Nephron progenitor cell (in vitro differentiated cells): Measurements from ENCODE around the gene UBE2L6.

Experiments used
- DNase-seq: peaks from one replicate; pipeline ENCODE4 v3.0.0; 2021
- H3K27ac Mint-ChIP-seq: 2 replicates; pipeline ENCODE4 v1.8.0; 2021; ENCODE audit warnings: mild to moderate bottlenecking, moderate library complexity, mixed read lengths
- H3K27me3 Mint-ChIP-seq: 2 replicates; pipeline ENCODE4 v1.8.0; 2021; ENCODE audit warnings: mild to moderate bottlenecking, low read depth, mixed read lengths; ENCODE audit not compliant: poor library complexity
- H3K36me3 Mint-ChIP-seq: 2 replicates; pipeline ENCODE4 v1.8.0; 2021; ENCODE audit warnings: low read depth, mixed read lengths
- H3K4me1 Mint-ChIP-seq: 2 replicates; pipeline ENCODE4 v1.8.0; 2021; ENCODE audit warnings: mixed read lengths
- H3K4me3 Mint-ChIP-seq: 2 replicates; pipeline ENCODE4 v1.8.0; 2021; ENCODE audit warnings: mild to moderate bottlenecking, moderate library complexity, mixed read lengths
- H3K9me3 Mint-ChIP-seq: 2 replicates; pipeline ENCODE4 v1.8.0; 2021; ENCODE audit warnings: mild to moderate bottlenecking, moderate library complexity, mixed read lengths
- CTCF ChIP-seq: fragments of 200-600 bp; sonication (generic); IDR thresholded peaks from 2 replicates; pipeline ENCODE4 v1.5.0; 2021; ENCODE audit warnings: antibody characterized with exemption

The UBE2L6 gene

GRCh38 chr11:57514538-57515331 lies 52.7 kb downstream of the UBE2L6 start:
- no peak overlapping the region for H3K27ac Mint-ChIP-seq
- H3K36me3 Mint-ChIP-seq, result no peaks in the 10 kb centered on the region
- no peak for TF ChIP-seq CTCF

GRCh38 chr11:57513911-57514537 lies 53.4 kb downstream of the UBE2L6 start:
- TF ChIP-seq CTCF, result no peak
- Mint-ChIP-seq H3K27me3 (peaks cover 38% of the 10 kb centered on the region), H3K36me3 (no peaks in the 10 kb centered on the region), H3K9me3 (no peaks in the 10 kb centered on the region), H3K27ac (no peak overlapping the region), H3K4me1 (peaks cover 17% of the 10 kb centered on the region), H3K4me3 (peak overlapping the region; percentile 90)
- DNase-seq, result peak; percentile 53

More at GRCh38 chr11:57514538-57515331, 52.7 kb downstream of the UBE2L6 start:
- Mint-ChIP-seq H3K4me1 (peaks cover 19% of the 10 kb centered on the region), H3K9me3 (no peaks in the 10 kb centered on the region), H3K27me3 (peaks cover 38% of the 10 kb centered on the region), H3K4me3 (peak overlapping the region; percentile 90)
- peak; percentile 61 for DNase-seq

DNA sequence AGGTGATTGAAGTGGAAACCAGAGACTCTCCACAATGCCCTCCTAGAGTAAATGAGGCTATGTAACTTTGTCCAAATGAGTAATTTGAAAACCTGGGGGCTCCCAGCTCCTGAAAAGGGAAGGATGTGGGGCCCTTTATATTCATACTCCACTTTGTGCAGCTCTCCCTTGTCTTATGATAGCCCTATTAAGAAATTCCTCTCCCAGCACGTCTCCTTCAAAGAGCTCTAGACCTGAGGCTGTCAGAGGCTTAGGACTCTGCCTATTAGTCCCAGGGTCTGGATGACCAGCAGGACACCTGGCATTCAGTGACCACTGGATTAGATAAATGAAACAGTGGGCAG lies 54.0 kb downstream of the UBE2L6 start:
- Mint-ChIP-seq H3K4me3 (peak overlapping the region; percentile 75), H3K4me1 (peaks cover 12% of the 10 kb centered on the region), H3K27ac (no peak overlapping the region), H3K9me3 (no peaks in the 10 kb centered on the region), H3K27me3 (peaks cover 34% of the 10 kb centered on the region), H3K36me3 (no peaks in the 10 kb centered on the region)
- no peak for TF ChIP-seq CTCF
- no peak for DNase-seq

GRCh38 chr11:57512646-57513451 lies 54.6 kb downstream of the UBE2L6 start:
- Mint-ChIP-seq H3K27me3 (peaks cover 31% of the 10 kb centered on the region), H3K27ac (no peak overlapping the region)

More at GRCh38 chr11:57512646-57513451, 54.6 kb downstream of the UBE2L6 start:
- Mint-ChIP-seq H3K36me3 (no peaks in the 10 kb centered on the region), H3K4me3 (no peak overlapping the region), H3K9me3 (no peaks in the 10 kb centered on the region), H3K4me1 (peaks cover 12% of the 10 kb centered on the region)
- DNase-seq, result no peak
- TF ChIP-seq CTCF, result no peak
